ENCODE results near the gene EPB42. TPM values are rescaled to one million over a fixed set of nuclear protein-coding genes. Genes with fewer than 3 reads are reported as not detected.

The EPB42 gene
- total RNA-seq, 1 experiment from 2014 or later, result not detected

DNA sequence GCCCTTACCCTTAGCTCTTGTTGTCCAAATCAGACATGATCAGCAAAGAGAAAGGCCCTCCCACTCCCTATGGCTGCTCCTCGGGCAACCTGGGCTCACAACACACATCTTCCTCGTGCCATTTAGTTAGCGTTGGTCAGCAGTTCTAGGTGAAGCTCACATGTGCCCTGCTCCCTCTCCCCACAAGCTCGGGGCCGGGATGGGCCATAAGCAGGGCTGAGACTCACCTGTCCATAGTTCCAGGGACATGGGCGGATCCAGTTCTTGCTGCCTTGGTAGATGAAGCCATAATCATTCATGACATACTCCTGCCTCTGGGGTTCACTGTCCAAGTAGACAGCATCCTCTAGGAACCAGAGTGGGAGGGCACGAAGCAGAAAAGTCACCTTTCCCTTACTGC is 35.5 kb upstream of the EPB42 start:
- Histone ChIP-seq H3K4me1 (ENCODE audit: insufficient read depth, low read length) (peaks cover 6% of the 10 kb centered on the region; the same call in 1 of the 2 replicates), H2AFZ (ENCODE audit: low read length) (no peak overlapping the region), H3K9ac (ENCODE audit: low read length) (no peak overlapping the region), H3K27me3 (ENCODE audit: low read length) (peaks cover 14% of the 10 kb centered on the region), H3K9me3 (ENCODE audit: low read length) (no peaks in the 10 kb centered on the region), H3K9me2 (replicated peaks; ENCODE audit: low read length) (0 out of 2 replicates have a peak, but pooled peaks cover 4% of the 10 kb centered on the region), H3K79me2 (ENCODE audit: low read length) (no peaks in the 10 kb centered on the region), H3K27ac (ENCODE audit: low read length) (no peak overlapping the region), H3K4me3 (ENCODE audit: low read length) (no peak overlapping the region), H3K4me2 (ENCODE audit: low read length) (no peak overlapping the region), H3F3A (ENCODE audit: low read length, unreplicated experiment) (no peaks in the 10 kb centered on the region), H3K36me3 (ENCODE audit: low read depth, low read length) (no peaks in the 10 kb centered on the region), H4K20me1 (ENCODE audit: low read length) (no peaks in the 10 kb centered on the region)
- ATAC-seq (no peak), DNase-seq (no peak)
- CTCF ChIA-PET, result no interaction called here
- TF ChIP-seq, protein P1, sequence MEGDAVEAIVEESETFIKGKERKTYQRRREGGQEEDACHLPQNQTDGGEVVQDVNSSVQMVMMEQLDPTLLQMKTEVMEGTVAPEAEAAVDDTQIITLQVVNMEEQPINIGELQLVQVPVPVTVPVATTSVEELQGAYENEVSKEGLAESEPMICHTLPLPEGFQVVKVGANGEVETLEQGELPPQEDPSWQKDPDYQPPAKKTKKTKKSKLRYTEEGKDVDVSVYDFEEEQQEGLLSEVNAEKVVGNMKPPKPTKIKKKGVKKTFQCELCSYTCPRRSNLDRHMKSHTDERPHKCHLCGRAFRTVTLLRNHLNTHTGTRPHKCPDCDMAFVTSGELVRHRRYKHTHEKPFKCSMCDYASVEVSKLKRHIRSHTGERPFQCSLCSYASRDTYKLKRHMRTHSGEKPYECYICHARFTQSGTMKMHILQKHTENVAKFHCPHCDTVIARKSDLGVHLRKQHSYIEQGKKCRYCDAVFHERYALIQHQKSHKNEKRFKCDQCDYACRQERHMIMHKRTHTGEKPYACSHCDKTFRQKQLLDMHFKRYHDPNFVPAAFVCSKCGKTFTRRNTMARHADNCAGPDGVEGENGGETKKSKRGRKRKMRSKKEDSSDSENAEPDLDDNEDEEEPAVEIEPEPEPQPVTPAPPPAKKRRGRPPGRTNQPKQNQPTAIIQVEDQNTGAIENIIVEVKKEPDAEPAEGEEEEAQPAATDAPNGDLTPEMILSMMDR (conservative IDR thresholded peaks at IDR 0.05; ENCODE audit: low read depth, low read length), result no peak
- TF ChIP-seq EZH2phosphoT487 (IDR thresholded peaks at IDR 0.05; ENCODE audit: borderline replicate concordance, low read length), result no peak
- TF ChIP-seq EZH2 (IDR thresholded peaks at IDR 0.05; ENCODE audit: low read length, unreplicated experiment), result no peak
- BruUV-seq (replicated peaks), result no TSS peak
- intact Hi-C loops (cut with micrococcal nuclease), result no loop called here
- POLR2A ChIA-PET (ENCODE audit: unreplicated experiment), result no interaction called here

DNA sequence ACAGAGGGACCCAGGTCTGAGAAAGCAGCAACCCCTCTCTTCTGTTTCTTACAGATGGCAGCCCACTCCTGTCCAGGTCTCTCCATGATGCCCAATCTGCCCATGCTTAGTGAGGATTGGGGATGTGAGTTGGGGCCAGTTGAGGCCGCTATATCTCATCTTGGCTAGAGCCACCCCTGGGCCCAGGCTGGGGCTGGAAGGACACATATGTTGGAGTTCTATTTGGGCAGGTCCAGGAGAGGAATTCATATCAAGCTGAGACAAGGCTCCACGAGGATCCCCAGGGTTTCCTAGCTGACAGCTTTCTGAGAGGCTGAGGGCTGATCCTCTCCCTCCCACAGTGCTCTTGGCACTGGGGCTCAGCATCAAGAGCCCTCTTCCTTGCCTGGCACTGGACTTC is 34.6 kb upstream of the EPB42 start:
- Histone ChIP-seq H4K20me1 (ENCODE audit: low read length) (no peaks in the 10 kb centered on the region), H3K9ac (ENCODE audit: low read length) (no peak overlapping the region), H3K9me3 (ENCODE audit: low read length) (no peaks in the 10 kb centered on the region), H3K27me3 (ENCODE audit: low read length) (peaks cover 13% of the 10 kb centered on the region), H3K79me2 (ENCODE audit: low read length) (no peaks in the 10 kb centered on the region), H3K4me3 (ENCODE audit: low read length) (no peak overlapping the region), H3K9me2 (replicated peaks; ENCODE audit: low read length) (0 out of 2 replicates have a peak, but pooled peaks cover 4% of the 10 kb centered on the region), H3K36me3 (ENCODE audit: low read depth, low read length) (no peaks in the 10 kb centered on the region), H3F3A (ENCODE audit: low read length, unreplicated experiment) (no peaks in the 10 kb centered on the region), H3K4me2 (ENCODE audit: low read length) (no peak overlapping the region), H3K27ac (ENCODE audit: low read length) (no peak overlapping the region), H3K4me1 (ENCODE audit: insufficient read depth, low read length) (peaks cover 6% of the 10 kb centered on the region; the same call in 1 of the 2 replicates), H2AFZ (ENCODE audit: low read length) (no peak overlapping the region)
- ChIA-PET CTCF (no interaction called here), POLR2A (ENCODE audit: unreplicated experiment) (no interaction called here)
- DNase-seq, result no peak
- TF ChIP-seq EZH2 (IDR thresholded peaks at IDR 0.05; ENCODE audit: low read length, unreplicated experiment) (no peak), EZH2phosphoT487 (IDR thresholded peaks at IDR 0.05; ENCODE audit: borderline replicate concordance, low read length) (no peak)
- TF ChIP-seq, protein P1 (conservative IDR thresholded peaks at IDR 0.05; ENCODE audit: low read depth, low read length), result no peak
- intact Hi-C loops (cut with micrococcal nuclease), result no loop called here
- BruUV-seq (replicated peaks), result no TSS peak
- ATAC-seq, result no peak

DNA sequence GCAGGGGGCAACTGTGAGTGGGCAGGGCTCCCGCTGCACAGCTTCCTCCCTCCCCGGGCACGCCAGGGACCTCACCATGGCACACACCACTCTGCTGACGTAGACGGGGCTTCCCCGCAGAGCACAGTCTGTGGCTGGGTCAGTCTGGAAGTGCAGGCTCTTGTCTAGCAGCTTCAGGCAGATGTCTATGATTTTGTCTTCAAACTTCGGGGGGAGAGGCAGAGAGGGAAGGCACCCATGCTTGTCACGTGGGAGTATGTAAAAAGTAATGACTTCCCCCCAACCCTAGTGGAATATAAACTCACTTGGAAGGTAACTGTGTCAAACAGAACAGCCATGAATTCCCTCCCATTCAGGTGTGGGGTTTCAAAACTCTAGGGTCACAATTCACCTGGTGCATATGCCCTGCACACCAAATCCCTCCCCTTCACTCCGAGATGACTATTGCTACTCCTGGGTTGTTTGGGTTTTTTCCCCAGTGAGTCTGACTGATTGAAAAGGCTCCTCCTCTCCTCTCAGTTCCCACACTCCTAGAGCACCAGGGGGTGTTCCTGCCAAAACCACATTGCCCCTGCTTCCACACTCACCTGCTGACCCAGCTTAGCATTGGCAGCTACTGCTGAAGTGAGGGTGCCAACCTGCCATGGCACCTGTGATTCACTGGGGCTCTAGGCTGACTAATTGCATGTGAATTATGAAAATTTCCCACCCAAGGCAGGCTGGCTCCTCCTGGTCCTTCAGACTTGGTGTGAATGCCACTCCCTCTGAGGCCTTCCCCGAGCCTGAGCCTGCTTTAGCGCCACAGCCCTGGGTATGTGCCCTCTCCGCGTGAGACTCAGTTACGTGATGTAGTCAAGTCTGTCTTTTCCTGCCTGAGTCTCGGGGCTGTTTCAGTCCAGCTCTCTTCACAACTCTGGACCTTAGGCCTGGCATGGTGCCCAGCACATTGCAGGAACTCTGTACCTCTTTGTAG is 32.9 kb upstream of the EPB42 start:
- H4K20me1 ChIP-seq (ENCODE audit: low read length), result no peaks in the 10 kb centered on the region
- ChIA-PET CTCF (no interaction called here), POLR2A (ENCODE audit: unreplicated experiment) (no interaction called here)
- DNase-seq (peak; percentile 64), ATAC-seq (peak; percentile 11; the same call in 1 of the 2 replicates)
- no peak overlapping the region for H3K27ac ChIP-seq (ENCODE audit: low read length)
- intact Hi-C loops (cut with micrococcal nuclease), result no loop called here
- no TSS peak for BruUV-seq (replicated peaks)
- no peak overlapping the region for H3K4me2 ChIP-seq (ENCODE audit: low read length)
- no peak overlapping the region for H3K9ac ChIP-seq (ENCODE audit: low read length)
- peaks cover 18% of the 10 kb centered on the region for H3K4me1 ChIP-seq (ENCODE audit: insufficient read depth, low read length)
- no peaks in the 10 kb centered on the region for H3K9me3 ChIP-seq (ENCODE audit: low read length)
- 0 out of 2 replicates have a peak, but pooled peaks cover 4% of the 10 kb centered on the region for H3K9me2 ChIP-seq (replicated peaks; ENCODE audit: low read length)
- no peak overlapping the region for H3K4me3 ChIP-seq (ENCODE audit: low read length)
- no peaks in the 10 kb centered on the region for H3F3A ChIP-seq (ENCODE audit: low read length, unreplicated experiment)
- no peaks in the 10 kb centered on the region for H3K79me2 ChIP-seq (ENCODE audit: low read length)
- H3K36me3 ChIP-seq (ENCODE audit: low read depth, low read length), result no peaks in the 10 kb centered on the region
- no peak overlapping the region for H2AFZ ChIP-seq (ENCODE audit: low read length)
- H3K27me3 ChIP-seq (ENCODE audit: low read length), result peaks cover 7% of the 10 kb centered on the region
- no peak for TF ChIP-seq EZH2 (IDR thresholded peaks at IDR 0.05; ENCODE audit: low read length, unreplicated experiment)
- TF ChIP-seq, protein P1 (conservative IDR thresholded peaks at IDR 0.05; ENCODE audit: low read depth, low read length), result no peak
- no peak for TF ChIP-seq EZH2phosphoT487 (IDR thresholded peaks at IDR 0.05; ENCODE audit: borderline replicate concordance, low read length)

Data from PC-3 (cell line).